DND-41 (cell line): ENCODE measurements around the gene SF3B3.
"Not testable (repeated sequence)": the region's sequence is repeated elsewhere in the genome, so short reads cannot be mapped to it uniquely, and the experiment has no call there.

Source experiments
- ATAC-seq: fragments of 200-7000 bp; cut with Tn5 transposase; 3 replicates; pipeline ENCODE4 v1.9.1; 2021; ENCODE audit warnings: low read depth; ENCODE audit not compliant: insufficient read depth
- DNase-seq: peaks from one replicate; pipeline ENCODE4 v3.0.0-alpha.2; 2020
- H2AFZ ChIP-seq: 2 replicates; pipeline ENCODE4 v1.6.0; 2012; ENCODE audit warnings: low read depth, low read length
- H3K27ac ChIP-seq: 2 replicates; pipeline ENCODE4 v1.5.1; 2012; ENCODE audit warnings: low read length, inconsistent platforms
- H3K27me3 ChIP-seq: fragments of 200-600 bp; sonication (generic); 2 replicates; pipeline ENCODE4 v1.6.0; 2012; ENCODE audit warnings: low read length, mild to moderate bottlenecking, inconsistent platforms; ENCODE audit not compliant: insufficient read depth, poor library complexity
- H3K36me3 ChIP-seq: 2 replicates; pipeline ENCODE4 v1.5.1; 2012; ENCODE audit warnings: low read length, inconsistent platforms; ENCODE audit not compliant: insufficient read depth
- H3K4me1 ChIP-seq: 2 replicates; pipeline ENCODE4 v1.5.1; 2012; ENCODE audit warnings: mild to moderate bottlenecking, low read length; ENCODE audit not compliant: insufficient read depth
- H3K4me2 ChIP-seq: 2 replicates; pipeline ENCODE4 v1.6.0; 2012; ENCODE audit warnings: mild to moderate bottlenecking, moderate library complexity, low read length, inconsistent platforms; ENCODE audit not compliant: insufficient read depth
- H3K4me3 ChIP-seq, 2 experiments: fragments of 200-600 bp in 1 of 2; shearing (Covaris generic) in 1 of 2; 2 replicates each; pipeline ENCODE4 v1.5.1; 2012 to 2016; ENCODE audit warnings: inconsistent platforms in 2 of 2, low read length in 2 of 2, mild to moderate bottlenecking in 2 of 2, low read depth in 1 of 2, moderate library complexity in 1 of 2
- H3K79me2 ChIP-seq: 2 replicates; pipeline ENCODE4 v1.6.0; 2012; ENCODE audit warnings: low read length, inconsistent platforms; ENCODE audit not compliant: insufficient read depth
- H3K9ac ChIP-seq: 2 replicates; pipeline ENCODE4 v1.6.0; 2012; ENCODE audit warnings: low read depth, mild to moderate bottlenecking, inconsistent platforms, low read length, moderate library complexity
- H3K9me3 ChIP-seq: 2 replicates; pipeline ENCODE4 v1.5.1; 2012; ENCODE audit warnings: low read length, moderate library complexity, mild to moderate bottlenecking, inconsistent platforms; ENCODE audit not compliant: insufficient read depth, severe bottlenecking
- H4K20me1 ChIP-seq: 2 replicates; pipeline ENCODE4 v1.6.0; 2012; ENCODE audit warnings: low read length; ENCODE audit not compliant: insufficient read depth
- CTCF ChIP-seq: IDR thresholded peaks from 2 replicates; pipeline ENCODE4 v1.5.1; 2012; ENCODE audit warnings: borderline replicate concordance, low read length, moderate library complexity, mild to moderate bottlenecking; ENCODE audit not compliant: poor library complexity, severe bottlenecking; ENCODE audit errors: extremely low read depth
- EZH2 ChIP-seq: IDR thresholded peaks from 3 replicates; pipeline ENCODE4 v1.6.1; 2012; ENCODE audit warnings: borderline replicate concordance, low read depth, mild to moderate bottlenecking, moderate library complexity, low read length, inconsistent platforms; ENCODE audit not compliant: severe bottlenecking

SF3B3 gene

GRCh38 chr16:70615945-70616344, 92.3 kb downstream of the SF3B3 start:
- Histone ChIP-seq H3K27me3 (no peaks in the 10 kb centered on the region), H3K36me3 (no peaks in the 10 kb centered on the region), H3K4me2 (no peak overlapping the region), H3K9me3 (no peaks in the 10 kb centered on the region), H3K9ac (no peak overlapping the region), H3K4me1 (no peaks in the 10 kb centered on the region), H3K27ac (no peak overlapping the region), H3K4me3 (no peak overlapping the region), H3K79me2 (no peaks in the 10 kb centered on the region), H2AFZ (no peak overlapping the region), H4K20me1 (no peaks in the 10 kb centered on the region)
- ATAC-seq = no peak
- no peak for TF ChIP-seq EZH2
- TF ChIP-seq CTCF = no peak
- DNase-seq = no peak

- not testable (repeated sequence) for DNase-seq, H4K20me1 ChIP-seq, H3K9ac ChIP-seq, H3K4me3 ChIP-seq, ATAC-seq, H3K4me1 ChIP-seq, H3K79me2 ChIP-seq, H3K36me3 ChIP-seq, H3K27ac ChIP-seq, H3K4me2 ChIP-seq, H2AFZ ChIP-seq, H3K27me3 ChIP-seq, H3K9me3 ChIP-seq
These were observed 98.2 kb downstream of the SF3B3 start for GRCh38 chr16:70621864-70622263.
